ENCODE measurements around the gene CEACAM6. TPM values are rescaled to one million over a fixed set of nuclear protein-coding genes. Genes with fewer than 3 reads are reported as not detected.

The CEACAM6 gene
- total RNA-seq: not detected in 2 replicates

DNA sequence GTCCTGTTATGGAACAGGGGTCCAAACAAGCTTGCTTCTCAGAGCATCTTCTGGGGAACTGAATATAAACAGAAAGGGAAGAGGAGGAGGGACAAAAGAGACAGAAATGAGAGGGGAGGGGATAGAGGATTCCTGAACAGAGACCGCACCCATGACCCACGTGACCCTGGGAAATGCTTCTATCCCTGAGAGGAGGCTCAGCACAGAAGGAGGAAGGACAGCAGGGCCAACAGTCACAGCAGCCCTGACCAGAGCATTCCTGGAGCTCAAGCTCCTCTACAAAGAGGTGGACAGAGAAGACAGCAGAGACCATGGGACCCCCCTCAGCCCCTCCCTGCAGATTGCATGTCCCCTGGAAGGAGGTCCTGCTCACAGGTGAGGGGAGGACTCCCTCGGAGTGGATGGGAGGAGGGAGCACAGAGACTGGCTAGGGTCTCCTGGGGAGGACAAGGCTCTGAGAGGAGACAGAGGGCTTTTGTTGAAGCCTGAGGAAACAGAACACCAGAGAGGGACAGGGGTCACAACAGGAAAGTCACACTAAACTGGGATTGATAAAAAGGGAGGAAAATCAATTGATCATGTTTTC lies at the start of gene CEACAM6:
TSS of gene CEACAM6 (plus strand) at position 203 of the 586 bp plus-strand sequence. CDS start at position 312, 109 bp downstream.

DNA sequence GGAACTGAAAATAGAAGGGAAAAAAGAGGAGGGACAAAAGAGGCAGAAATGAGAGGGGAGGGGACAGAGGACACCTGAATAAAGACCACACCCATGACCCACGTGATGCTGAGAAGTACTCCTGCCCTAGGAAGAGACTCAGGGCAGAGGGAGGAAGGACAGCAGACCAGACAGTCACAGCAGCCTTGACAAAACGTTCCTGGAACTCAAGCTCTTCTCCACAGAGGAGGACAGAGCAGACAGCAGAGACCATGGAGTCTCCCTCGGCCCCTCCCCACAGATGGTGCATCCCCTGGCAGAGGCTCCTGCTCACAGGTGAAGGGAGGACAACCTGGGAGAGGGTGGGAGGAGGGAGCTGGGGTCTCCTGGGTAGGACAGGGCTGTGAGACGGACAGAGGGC lies 46.8 kb upstream of the CEACAM6 start, which contains the start of gene CEACAM5:
TSS of gene CEACAM5 (plus strand) at position 146 of the 400 bp plus-strand sequence. CDS start at position 252, 106 bp downstream.

DNA sequence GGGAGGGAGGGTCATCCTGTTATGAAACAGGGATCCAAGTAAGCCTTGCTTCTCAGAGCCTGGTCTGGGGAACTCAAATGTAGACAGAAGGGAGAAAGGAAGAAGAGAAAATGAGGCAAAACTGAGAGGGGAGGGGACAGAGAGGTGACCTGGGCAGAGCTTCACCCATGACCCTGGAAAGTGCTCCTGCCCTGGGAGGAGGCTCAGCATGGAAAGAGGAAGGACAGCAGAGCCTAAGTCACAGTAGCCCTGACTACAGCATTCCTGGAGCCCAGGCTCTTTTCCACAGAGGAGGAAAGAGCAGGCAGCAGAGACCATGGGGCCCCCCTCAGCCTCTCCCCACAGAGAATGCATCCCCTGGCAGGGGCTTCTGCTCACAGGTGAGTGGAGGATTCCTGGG lies 41.0 kb downstream of the CEACAM6 start, which contains the start of gene CEACAM3:
TSS of gene CEACAM3 (plus strand) at position 226 of the 400 bp plus-strand sequence. CDS start at position 317, 91 bp downstream.

Other genes with a start within 250 kb of the CEACAM6 start
- gene CEACAM21, start 179.4 kb upstream of the CEACAM6 start, total RNA-seq: not detected in 2 replicates
- not detected in 2 replicates for gene CEACAM4, start 128.5 kb upstream of the CEACAM6 start, total RNA-seq
- not detected in 2 replicates for gene CEACAM7, start 67.3 kb upstream of the CEACAM6 start, total RNA-seq
- gene CEACAM5, start 46.9 kb upstream of the CEACAM6 start, total RNA-seq: not detected in 2 replicates
- gene CEACAM3, start 41.1 kb downstream of the CEACAM6 start, total RNA-seq: not detected in 2 replicates
- gene LYPD4, start 89.2 kb downstream of the CEACAM6 start, total RNA-seq: not detected in 2 replicates
- gene DMRTC2, start 89.5 kb downstream of the CEACAM6 start, total RNA-seq: not detected in 2 replicates
- 2,260 and 3,929 TPM in 2 replicates for gene RPS19, start 104.7 kb downstream of the CEACAM6 start, total RNA-seq
- gene CD79A, start 121.7 kb downstream of the CEACAM6 start, total RNA-seq: not detected in 2 replicates
- 16.0 and 23.3 TPM in 2 replicates for gene ARHGEF1, start 127.7 kb downstream of the CEACAM6 start, total RNA-seq
- gene ERFL, start 172.9 kb downstream of the CEACAM6 start, total RNA-seq: 0.16 TPM in 1 of 2 replicates, not detected in the other
- gene RABAC1, start 203.8 kb downstream of the CEACAM6 start, total RNA-seq: 323 and 382 TPM in 2 replicates
- under 0.01 TPM in 1 of 2 replicates, not detected in the other for gene ATP1A3, start 238.7 kb downstream of the CEACAM6 start, total RNA-seq

Measured in bronchial smooth muscle cell (primary cell).